Fibroblast of lung (primary cell): ENCODE measurements around the gene SVBP. TPM values are rescaled to one million over a fixed set of nuclear protein-coding genes. Genes with fewer than 3 reads are reported as not detected.

ENCODE experiments used
- DNase-seq, 2 donors: peaks; one replicate each; pipeline versions ENCODE4 v3.0.0 to v3.0.0-alpha.2; 2010; ENCODE audit warnings: low read depth in 2 of 2
- H2AFZ ChIP-seq: 2 replicates; pipeline ENCODE4 v1.5.1; 2012; ENCODE audit warnings: low read length, control low read depth, inconsistent platforms
- H3K27ac ChIP-seq: 2 replicates; pipeline ENCODE4 v1.5.1; 2011; ENCODE audit warnings: low read length, control low read depth; ENCODE audit not compliant: insufficient read depth
- H3K27me3 ChIP-seq: 2 replicates; pipeline ENCODE4 v1.5.1; 2011; ENCODE audit warnings: mild to moderate bottlenecking, low read length; ENCODE audit not compliant: control insufficient read depth, insufficient read depth
- H3K36me3 ChIP-seq: 2 replicates; pipeline ENCODE4 v1.5.1; 2011; ENCODE audit warnings: low read length; ENCODE audit not compliant: control insufficient read depth, insufficient read depth
- H3K4me1 ChIP-seq: 2 replicates; pipeline ENCODE4 v1.5.1; 2011; ENCODE audit warnings: low read length; ENCODE audit not compliant: control insufficient read depth, insufficient read depth; ENCODE audit errors: extremely low read depth
- H3K4me2 ChIP-seq: 2 replicates; pipeline ENCODE4 v1.5.1; 2011; ENCODE audit warnings: low read length, control low read depth; ENCODE audit not compliant: insufficient read depth; ENCODE audit errors: extremely low read depth
- H3K4me3 ChIP-seq, 4 experiments: fragments of 200-600 bp in 1 of 4; sonication (generic) in 1 of 4; replicated peaks in 1 of 4; 2 replicates each; pipeline ENCODE4 v1.5.1; 2011 to 2016; ENCODE audit warnings: low read length in 4 of 4, low read depth in 3 of 4, mild to moderate bottlenecking in 3 of 4, control low read depth in 2 of 4, inconsistent platforms in 1 of 4, mixed read lengths in 1 of 4; ENCODE audit not compliant: insufficient read depth in 1 of 4; ENCODE audit errors: control extremely low read depth in 1 of 4
- H3K79me2 ChIP-seq: 2 replicates; pipeline ENCODE4 v1.5.1; 2012; ENCODE audit warnings: mild to moderate bottlenecking, low read length, inconsistent platforms; ENCODE audit not compliant: control insufficient read depth, insufficient read depth
- H3K9ac ChIP-seq: 2 replicates; pipeline ENCODE4 v1.5.1; 2011; ENCODE audit warnings: mild to moderate bottlenecking, low read length, control low read depth; ENCODE audit not compliant: insufficient read depth
- H3K9me3 ChIP-seq: 2 replicates; pipeline ENCODE4 v1.5.1; 2012; ENCODE audit warnings: low read depth, low read length; ENCODE audit not compliant: control insufficient read depth, insufficient read depth
- H4K20me1 ChIP-seq: 2 replicates; pipeline ENCODE4 v1.5.1; 2011; ENCODE audit warnings: low read length; ENCODE audit not compliant: control insufficient read depth, insufficient read depth; ENCODE audit errors: extremely low read depth
- CTCF ChIP-seq, 2 donors: IDR thresholded peaks in 1 of 2; conservative IDR thresholded peaks in 1 of 2; 1 replicate in 1 of 2; 2 replicates in 1 of 2; pipeline ENCODE4 v1.5.1; 2011 to 2012; ENCODE audit warnings: low read length in 2 of 2, control low read depth in 1 of 2, inconsistent platforms in 1 of 2, low read depth in 1 of 2, mild to moderate bottlenecking in 1 of 2
- EZH2 ChIP-seq: IDR thresholded peaks from 2 replicates; pipeline ENCODE4 v1.5.1; 2012; ENCODE audit warnings: low read length, control low read depth, mild to moderate bottlenecking; ENCODE audit errors: missing control alignments
- polyA plus RNA-seq, 2 donors: library from polyadenylated mRNA; depleted of rRNA in 1 of 2; stranded (reverse) in 1 of 2; unstranded in 1 of 2; fragments of >200 nt; gene quantifications; 2 replicates each; pipeline ENCODE4 v1.2.1, GENCODE V29; 2011 to 2012; ENCODE audit warnings: missing spikeins in 1 of 2
- total RNA-seq: library from RNA; depleted of rRNA; stranded (reverse); fragments of >200 nt; gene quantifications from 2 replicates; pipeline ENCODE4 v1.2.1, GENCODE V29; 2014

Gene SVBP
- total and polyA plus RNA-seq, 2 donors (not counting 1 experiment from before 2014, with no cell fraction given) = 24.9 to 33.4 TPM

DNA sequence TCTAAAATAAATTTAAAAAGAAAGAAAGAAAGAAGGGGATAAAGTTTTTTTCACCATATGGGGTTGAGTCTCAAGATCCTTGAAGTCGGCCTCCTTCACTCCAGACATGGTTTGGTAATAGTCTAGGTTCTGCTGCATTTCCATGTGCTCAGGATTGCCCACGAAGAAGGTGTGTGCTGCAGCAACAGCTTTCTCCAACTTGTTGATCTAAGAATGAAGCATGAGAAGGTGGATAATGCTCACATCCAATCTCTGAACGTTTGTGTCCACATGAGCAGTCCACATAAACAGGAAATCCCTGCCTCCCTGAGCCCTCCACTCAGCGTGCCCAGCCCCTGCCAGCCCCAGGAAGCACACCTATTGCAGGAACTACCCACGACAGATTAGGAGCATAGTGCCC, 54.9 kb downstream of the SVBP start:
- peaks cover 46% of the 10 kb centered on the region for H3K79me2 ChIP-seq
- peaks cover 4% of the 10 kb centered on the region for H4K20me1 ChIP-seq
- no peaks in the 10 kb centered on the region for H3K9me3 ChIP-seq
- H3K27me3 ChIP-seq = no peaks in the 10 kb centered on the region
- peaks cover 12% of the 10 kb centered on the region for H3K36me3 ChIP-seq
- DNase-seq = no peak
- TF ChIP-seq CTCF (conservative IDR thresholded peaks at IDR 0.05 in 1 of 2, IDR thresholded peaks at IDR 0.05 in 1 of 2; ENCODE audit: low read depth in 1 of 2, low read length in 2 of 2) (no peak), EZH2 (no peak)
- H3K27ac ChIP-seq = no peak overlapping the region
- no peak overlapping the region for H2AFZ ChIP-seq
- no peaks in the 10 kb centered on the region for H3K4me1 ChIP-seq
- no peak overlapping the region for H3K9ac ChIP-seq
- no peak overlapping the region for H3K4me2 ChIP-seq
- H3K4me3 ChIP-seq = no peak overlapping the region

GRCh38 chr1:42761567-42761966, 55.6 kb downstream of the SVBP start:
- Histone ChIP-seq H3K4me1 (no peaks in the 10 kb centered on the region), H3K9me3 (no peaks in the 10 kb centered on the region), H3K4me3 (no peak overlapping the region), H3K9ac (no peak overlapping the region), H3K27me3 (no peaks in the 10 kb centered on the region), H4K20me1 (peaks cover 4% of the 10 kb centered on the region), H3K27ac (no peak overlapping the region), H3K4me2 (no peak overlapping the region), H3K79me2 (peaks cover 44% of the 10 kb centered on the region), H3K36me3 (peaks cover 16% of the 10 kb centered on the region), H2AFZ (no peak overlapping the region)
- DNase-seq = no peak
- no peak for TF ChIP-seq EZH2
- no peak for TF ChIP-seq CTCF (conservative IDR thresholded peaks at IDR 0.05 in 1 of 2, IDR thresholded peaks at IDR 0.05 in 1 of 2; ENCODE audit: low read depth in 1 of 2, low read length in 2 of 2)

GRCh38 chr1:42759114-42759513, 58.1 kb downstream of the SVBP start:
- Histone ChIP-seq H3K4me3 (no peak overlapping the region), H3K36me3 (peaks cover 31% of the 10 kb centered on the region), H2AFZ (no peak overlapping the region), H3K4me1 (no peaks in the 10 kb centered on the region), H3K27me3 (no peaks in the 10 kb centered on the region), H3K9ac (no peak overlapping the region), H4K20me1 (no peaks in the 10 kb centered on the region), H3K79me2 (peaks cover 20% of the 10 kb centered on the region), H3K4me2 (no peak overlapping the region), H3K27ac (no peak overlapping the region), H3K9me3 (no peaks in the 10 kb centered on the region)
- TF ChIP-seq CTCF (conservative IDR thresholded peaks at IDR 0.05 in 1 of 2, IDR thresholded peaks at IDR 0.05 in 1 of 2; ENCODE audit: low read depth in 1 of 2, low read length in 2 of 2) = no peak
- TF ChIP-seq EZH2 = no peak
- no peak for DNase-seq
